A549 (cell line): ENCODE data around the gene RGL3. TPM values are rescaled to one million over a fixed set of nuclear protein-coding genes. Genes with fewer than 3 reads are reported as not detected.

ENCODE experiments used
- ATAC-seq, 2 experiments: fragments of 200-7000 bp in 1 of 2; fragments of >200 bp in 1 of 2; cut with Nextera tagmentation in 1 of 2; cut with Tn5 transposase in 1 of 2; 3 replicates each; pipeline versions ENCODE4 v1.8.0 to v1.9.1; 2018 to 2020; ENCODE audit warnings: mild to moderate bottlenecking in 1 of 2, moderate library complexity in 1 of 2
- CTCF ChIA-PET: fragments of 300-600 bp; sonication (Branson Sonifier 250); formaldehyde crosslinking; extraction: SDS; loops from one replicate; lab custom pipeline; 2021; ENCODE audit warnings: antibody characterized with exemption, inconsistent platforms; lab: Yijun Ruan, JAX
- POLR2A ChIA-PET: fragments of 350-600 bp; formaldehyde crosslinking; extraction: SDS; loops from one replicate; lab custom pipeline; 2021; ENCODE audit warnings: antibody characterized with exemption, inconsistent platforms; lab: Yijun Ruan, JAX
- DNase-seq, 2 experiments: peaks; one replicate each; pipeline versions ENCODE4 v3.0.0 to v3.0.0-alpha.2; 2011 to 2016; ENCODE audit warnings: low read depth in 1 of 2, low spot score in 1 of 2
- FAIRE-seq: peaks from 2 replicates; lab custom pipeline; 2011; peaks lifted over from hg19 to GRCh38; lab: Jason Lieb, UNC
- H3K27ac ChIP-seq, 2 experiments: fragments of >200 bp; sonication (Bioruptor Twin); formaldehyde crosslinking; 3 replicates each; pipeline ENCODE4 v1.5.1; 2016 to 2017
- H3K4me1 ChIP-seq: fragments of >200 bp; sonication (Bioruptor Twin); formaldehyde crosslinking; 3 replicates; pipeline ENCODE4 v1.6.1; 2016
- H3K4me2 ChIP-seq: fragments of >200 bp; sonication (Bioruptor Twin); formaldehyde crosslinking; 3 replicates; pipeline ENCODE4 v1.6.1; 2016
- H3K4me3 ChIP-seq: fragments of >200 bp; sonication (Bioruptor Twin); formaldehyde crosslinking; 3 replicates; pipeline ENCODE4 v1.5.1; 2016
- H3K9me3 ChIP-seq: fragments of >200 bp; sonication (Bioruptor Twin); formaldehyde crosslinking; 3 replicates; pipeline ENCODE4 v1.6.1; 2016
- BHLHE40 ChIP-seq: IDR thresholded peaks from 2 replicates; pipeline ENCODE4 v1.6.1; 2012; ENCODE audit warnings: low read depth, low read length, inconsistent platforms
- CHD4 ChIP-seq: fragments of 200-600 bp; sonication (generic); IDR thresholded peaks from 2 replicates; pipeline ENCODE4 v1.6.1; 2016; ENCODE audit warnings: antibody characterized with exemption, mild to moderate bottlenecking, borderline replicate concordance
- EP300 ChIP-seq, 2 experiments: fragments of >200 bp; sonication (Bioruptor Twin); formaldehyde crosslinking; IDR thresholded peaks; 2 replicates in 1 of 2; 3 replicates in 1 of 2; pipeline ENCODE4 v1.6.1; 2016 to 2017
- ESRRA ChIP-seq: fragments of 150-350 bp; IDR thresholded peaks from 2 replicates; pipeline ENCODE4 v1.6.1; 2014; ENCODE audit warnings: mild to moderate bottlenecking, low read length, borderline replicate concordance
- FOXS1 ChIP-seq: fragments of 250-450 bp; sonication (Bioruptor Pico); IDR thresholded peaks from 2 replicates; pipeline ENCODE4 v1.5.0; 2020; ENCODE audit warnings: mild to moderate bottlenecking, moderate library complexity
- GATA3 ChIP-seq: IDR thresholded peaks from 2 replicates; pipeline ENCODE4 v1.6.1; 2012; ENCODE audit warnings: borderline replicate concordance
- HEYL ChIP-seq: fragments of 250-450 bp; sonication (Bioruptor Pico); IDR thresholded peaks from 2 replicates; pipeline ENCODE4 v1.8.0; 2021; ENCODE audit warnings: mild to moderate bottlenecking, moderate library complexity
- HOXB13 ChIP-seq: fragments of 250-450 bp; sonication (Bioruptor Pico); IDR thresholded peaks from 2 replicates; pipeline ENCODE4 v1.5.0; 2020; ENCODE audit warnings: low read depth, mild to moderate bottlenecking, moderate library complexity
- HOXB5 ChIP-seq: fragments of 250-450 bp; sonication (Bioruptor Pico); IDR thresholded peaks from 2 replicates; pipeline ENCODE4 v1.5.0; 2020; ENCODE audit warnings: mild to moderate bottlenecking, moderate library complexity
- JUN ChIP-seq, 2 experiments: fragments of >200 bp; sonication (Bioruptor Twin); formaldehyde crosslinking; IDR thresholded peaks; 2 replicates in 1 of 2; 3 replicates in 1 of 2; pipeline ENCODE4 v1.6.1; 2016 to 2017
- MYC ChIP-seq: IDR thresholded peaks from 2 replicates; pipeline ENCODE4 v1.6.1; 2012; ENCODE audit warnings: mild to moderate bottlenecking, inconsistent platforms, low read length, improper control_type of control experiment, borderline replicate concordance
- NFE2L2 ChIP-seq: fragments of 150-350 bp; conservative IDR thresholded peaks from 2 replicates; pipeline ENCODE4 v1.6.1; 2014; ENCODE audit warnings: low read length
- NPAS2 ChIP-seq: fragments of 250-450 bp; sonication (Bioruptor Pico); IDR thresholded peaks from 2 replicates; pipeline ENCODE4 v1.8.0; 2022; ENCODE audit warnings: mild to moderate bottlenecking, moderate library complexity, borderline replicate concordance
- NR3C1 ChIP-seq: fragments of >200 bp; sonication (Bioruptor Twin); formaldehyde crosslinking; IDR thresholded peaks from 3 replicates; pipeline ENCODE4 v1.6.1; 2017
- POLR2A ChIP-seq: IDR thresholded peaks from 2 replicates; pipeline ENCODE4 v1.6.1; 2012; ENCODE audit warnings: mild to moderate bottlenecking, low read length
- RAD21 ChIP-seq, 2 experiments: fragments of >200 bp in 1 of 2; sonication (Bioruptor Twin) in 1 of 2; formaldehyde crosslinking in 1 of 2; IDR thresholded peaks in 1 of 2; conservative IDR thresholded peaks in 1 of 2; 2 replicates in 1 of 2; 3 replicates in 1 of 2; pipeline ENCODE4 v1.6.1; 2012 to 2018; ENCODE audit warnings: inconsistent platforms in 1 of 2
- RFX5 ChIP-seq: fragments of 450-650 bp; IDR thresholded peaks from 2 replicates; pipeline ENCODE4 v1.7.1; 2014; ENCODE audit warnings: antibody characterized with exemption, mild to moderate bottlenecking, moderate library complexity
- SMC3 ChIP-seq: fragments of >200 bp; sonication (Bioruptor Twin); formaldehyde crosslinking; IDR thresholded peaks from 3 replicates; pipeline ENCODE4 v1.6.1; 2018; ENCODE audit warnings: inconsistent platforms
- SREBF2 ChIP-seq: fragments of 450-650 bp; IDR thresholded peaks from 2 replicates; pipeline ENCODE4 v1.6.1; 2014; ENCODE audit warnings: mild to moderate bottlenecking, moderate library complexity
- TFCP2L1 ChIP-seq: fragments of 250-450 bp; sonication (Bioruptor Pico); IDR thresholded peaks from 2 replicates; pipeline ENCODE4 v1.5.0; 2021; ENCODE audit warnings: mild to moderate bottlenecking
- TP53 ChIP-seq: fragments of 250-450 bp; sonication (Bioruptor Pico); IDR thresholded peaks from 2 replicates; pipeline ENCODE4 v1.5.0; 2021; ENCODE audit warnings: mild to moderate bottlenecking, moderate library complexity
- ZNF302 ChIP-seq: fragments of 250-450 bp; sonication (Bioruptor Pico); IDR thresholded peaks from 2 replicates; pipeline ENCODE4 v1.9.0; 2021; ENCODE audit warnings: inconsistent platforms, mild to moderate bottlenecking, moderate library complexity
- ZSCAN20 ChIP-seq: fragments of 250-450 bp; sonication (Bioruptor Pico); IDR thresholded peaks from 2 replicates; pipeline ENCODE4 v1.8.0; 2022; ENCODE audit warnings: mild to moderate bottlenecking, moderate library complexity
- WGBS: methylation state at CpG from one replicate; pipeline ENCODE4 v1.1.6; 2017; ENCODE audit errors: missing lambda C conversion rate; 5-methylcytosine and 5-hydroxymethylcytosine counted together
- polyA plus RNA-seq, 4 experiments: library from polyadenylated mRNA; depleted of rRNA in 3 of 4; stranded (reverse); fragments of >200 nt; fragmentation: RNase III in 1 of 4; extraction: RNeasy Plus Mini Kit Qiagen cat#74134 plus additional on column Dnase treatment in 1 of 4; gene quantifications; 2 replicates in 3 of 4; 3 replicates in 1 of 4; pipeline ENCODE4 v1.2.3, GENCODE V29; 2011 to 2017
- TF ChIP-seq, protein P1 (sequence below): fragments of >200 bp; sonication (Bioruptor Twin); formaldehyde crosslinking; IDR thresholded peaks from 3 replicates; pipeline ENCODE4 v1.6.1; 2016
- TF ChIP-seq, protein P2 (sequence below): fragments of 150-350 bp; IDR thresholded peaks from 2 replicates; pipeline ENCODE4 v1.6.1; 2014; ENCODE audit warnings: low read depth, mild to moderate bottlenecking, low read length

Gene RGL3
- polyA plus RNA-seq, 2 of the 4 experiments (the other 2 are of a cell fraction) = 1.5 to 3.7 TPM

DNA sequence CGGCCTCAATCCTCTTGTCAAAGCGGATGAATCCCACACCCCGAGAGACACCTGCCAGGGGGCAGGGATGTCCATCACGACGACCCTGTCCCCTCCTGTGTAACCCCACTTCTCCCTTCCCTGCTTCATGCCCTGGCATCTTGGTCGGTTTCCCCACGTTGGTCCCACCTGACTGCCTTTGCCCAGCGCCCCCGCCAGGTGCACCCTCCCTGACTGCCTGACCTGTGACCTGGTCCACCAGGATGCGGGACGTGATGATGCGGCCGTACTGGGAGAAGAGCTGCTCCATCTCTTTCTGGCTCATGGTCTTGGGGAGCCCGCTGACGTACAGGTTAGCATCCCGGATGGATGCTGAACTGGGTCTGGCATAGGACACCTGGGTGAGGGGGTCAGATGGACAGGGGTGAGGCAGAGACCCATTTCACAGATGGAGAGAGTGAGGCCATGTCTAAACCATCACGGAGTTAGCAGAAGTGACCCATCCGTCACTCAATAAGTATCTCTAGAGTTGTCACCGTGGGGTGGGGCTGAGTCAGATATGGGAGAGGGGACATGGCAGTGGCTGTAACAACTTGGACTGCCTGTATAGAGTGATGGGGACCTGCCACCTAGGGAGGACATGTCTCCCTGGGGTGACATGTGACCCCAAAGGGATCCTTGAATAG lies 39.3 kb upstream of the RGL3 start (continued):
- no peak for TF ChIP-seq JUN (IDR thresholded peaks at IDR 0.05)
- TF ChIP-seq, all 56 proteins: peak for 0

DNA sequence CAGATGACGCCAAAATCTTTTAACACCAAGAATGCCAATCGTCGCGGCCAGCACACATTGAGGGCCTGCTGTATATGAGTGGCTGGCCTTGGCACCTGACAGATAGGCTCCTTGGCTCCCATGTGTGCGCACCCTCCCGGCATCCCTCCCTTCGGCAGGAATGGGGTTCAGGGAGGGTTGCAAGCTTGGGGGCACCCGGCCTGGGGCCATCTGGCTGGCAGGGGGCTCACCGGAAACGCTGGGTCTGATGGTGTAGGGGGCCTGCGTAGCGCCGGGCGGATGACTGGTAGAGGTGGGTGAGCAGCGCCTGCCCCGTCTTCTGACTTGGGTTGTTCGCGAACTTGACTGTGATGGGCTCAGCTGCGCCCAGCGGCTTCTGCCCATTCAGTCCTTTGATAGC lies 38.7 kb upstream of the RGL3 start:
- H3K4me1 ChIP-seq = no peaks in the 10 kb centered on the region
- TF ChIP-seq EP300 (IDR thresholded peaks at IDR 0.05) (no peak), NR3C1 (no peak), NFE2L2 (no peak), GATA3 (no peak), HEYL (CRISPR knock-in tag) (no peak), NPAS2 (CRISPR knock-in tag) (no peak), ZSCAN20 (no peak), RFX5 (no peak), ZNF302 (no peak), CHD4 (no peak), TP53 (CRISPR knock-in tag) (no peak), HOXB5 (CRISPR knock-in tag) (no peak), SREBF2 (no peak), FOXS1 (CRISPR knock-in tag) (no peak), TFCP2L1 (CRISPR knock-in tag) (no peak), BHLHE40 (no peak), HOXB13 (CRISPR knock-in tag) (no peak)
- TF ChIP-seq, protein P1, sequence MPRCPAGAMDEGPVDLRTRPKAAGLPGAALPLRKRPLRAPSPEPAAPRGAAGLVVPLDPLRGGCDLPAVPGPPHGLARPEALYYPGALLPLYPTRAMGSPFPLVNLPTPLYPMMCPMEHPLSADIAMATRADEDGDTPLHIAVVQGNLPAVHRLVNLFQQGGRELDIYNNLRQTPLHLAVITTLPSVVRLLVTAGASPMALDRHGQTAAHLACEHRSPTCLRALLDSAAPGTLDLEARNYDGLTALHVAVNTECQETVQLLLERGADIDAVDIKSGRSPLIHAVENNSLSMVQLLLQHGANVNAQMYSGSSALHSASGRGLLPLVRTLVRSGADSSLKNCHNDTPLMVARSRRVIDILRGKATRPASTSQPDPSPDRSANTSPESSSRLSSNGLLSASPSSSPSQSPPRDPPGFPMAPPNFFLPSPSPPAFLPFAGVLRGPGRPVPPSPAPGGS = no peak
- TF ChIP-seq, protein P2, sequence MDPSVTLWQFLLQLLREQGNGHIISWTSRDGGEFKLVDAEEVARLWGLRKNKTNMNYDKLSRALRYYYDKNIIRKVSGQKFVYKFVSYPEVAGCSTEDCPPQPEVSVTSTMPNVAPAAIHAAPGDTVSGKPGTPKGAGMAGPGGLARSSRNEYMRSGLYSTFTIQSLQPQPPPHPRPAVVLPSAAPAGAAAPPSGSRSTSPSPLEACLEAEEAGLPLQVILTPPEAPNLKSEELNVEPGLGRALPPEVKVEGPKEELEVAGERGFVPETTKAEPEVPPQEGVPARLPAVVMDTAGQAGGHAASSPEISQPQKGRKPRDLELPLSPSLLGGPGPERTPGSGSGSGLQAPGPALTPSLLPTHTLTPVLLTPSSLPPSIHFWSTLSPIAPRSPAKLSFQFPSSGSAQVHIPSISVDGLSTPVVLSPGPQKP = no peak
- no peak overlapping the region for H3K27ac ChIP-seq
- no peak overlapping the region for H3K4me3 ChIP-seq
- ChIA-PET POLR2A (no interaction called here), CTCF (interaction anchor here (1.0 to 1.6 kb wide), 4 partner anchors 8 to 214 kb away, joined by 3 to 6 read pairs (median 4); no protein-coding TSS in a partner anchor)
- ATAC-seq (no peak), FAIRE-seq (no peak), DNase-seq (no peak)
- H3K4me2 ChIP-seq = no peak overlapping the region
- 73% methylated on average over 10 of the region's 20 CpGs for WGBS
- no peaks in the 10 kb centered on the region for H3K9me3 ChIP-seq

DNA sequence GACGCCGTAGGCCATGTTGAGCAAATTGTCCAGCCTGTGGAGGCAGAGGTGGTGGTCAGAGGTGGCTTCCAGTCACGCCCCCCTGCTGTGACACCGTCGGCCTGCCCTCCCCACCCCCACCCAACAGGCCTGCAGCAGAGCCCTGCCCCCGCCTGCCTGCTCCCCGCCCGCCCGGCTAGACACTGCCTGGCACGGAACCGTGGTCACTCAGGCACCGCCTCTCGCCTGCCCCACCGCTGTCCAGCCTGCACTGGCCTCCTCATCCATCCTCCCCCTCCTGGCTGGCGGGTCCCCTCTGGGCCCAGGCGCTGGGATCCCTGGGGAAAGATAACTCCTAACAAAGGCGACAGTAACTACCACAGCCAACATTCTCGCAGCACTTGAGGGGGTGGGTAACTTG lies 38.0 kb upstream of the RGL3 start:
- Histone ChIP-seq H3K9me3 (no peaks in the 10 kb centered on the region), H3K4me3 (no peak overlapping the region), H3K27ac (no peak overlapping the region), H3K4me1 (no peaks in the 10 kb centered on the region), H3K4me2 (no peak overlapping the region)
- CTCF ChIA-PET = interaction anchor here (1.0 to 1.4 kb wide), 3 partner anchors 14 to 213 kb away, joined by 3 to 4 read pairs (median 3); no protein-coding TSS in a partner anchor
- POLR2A ChIA-PET = no interaction called here
- peak in 1 of 2 experiments; percentile 24; a peak in 1 of 6 replicates for ATAC-seq
- TF ChIP-seq MYC (no peak), RAD21 (conservative IDR thresholded peaks at IDR 0.05 in 1 of 2, IDR thresholded peaks at IDR 0.05 in 1 of 2) (no peak), ESRRA (no peak), EP300 (IDR thresholded peaks at IDR 0.05) (no peak), POLR2A (no peak), SMC3 (no peak)
- WGBS = 87% methylated on average over 3 of the region's 18 CpGs
- no peak for FAIRE-seq
- no peak for DNase-seq
